DND-41 (cell line): ENCODE measurements around the gene PEAK3.

Experiments
- ATAC-seq: fragments of 200-7000 bp; cut with Tn5 transposase; 3 replicates; pipeline ENCODE4 v1.9.1; 2021; ENCODE audit warnings: low read depth; ENCODE audit not compliant: insufficient read depth
- DNase-seq: peaks from one replicate; pipeline ENCODE4 v3.0.0-alpha.2; 2020
- H2AFZ ChIP-seq: 2 replicates; pipeline ENCODE4 v1.6.0; 2012; ENCODE audit warnings: low read depth, low read length
- H3K27ac ChIP-seq: 2 replicates; pipeline ENCODE4 v1.5.1; 2012; ENCODE audit warnings: low read length, inconsistent platforms
- H3K27me3 ChIP-seq: fragments of 200-600 bp; sonication (generic); 2 replicates; pipeline ENCODE4 v1.6.0; 2012; ENCODE audit warnings: low read length, mild to moderate bottlenecking, inconsistent platforms; ENCODE audit not compliant: insufficient read depth, poor library complexity
- H3K36me3 ChIP-seq: 2 replicates; pipeline ENCODE4 v1.5.1; 2012; ENCODE audit warnings: low read length, inconsistent platforms; ENCODE audit not compliant: insufficient read depth
- H3K4me1 ChIP-seq: 2 replicates; pipeline ENCODE4 v1.5.1; 2012; ENCODE audit warnings: mild to moderate bottlenecking, low read length; ENCODE audit not compliant: insufficient read depth
- H3K4me2 ChIP-seq: 2 replicates; pipeline ENCODE4 v1.6.0; 2012; ENCODE audit warnings: mild to moderate bottlenecking, moderate library complexity, low read length, inconsistent platforms; ENCODE audit not compliant: insufficient read depth
- H3K4me3 ChIP-seq, 2 experiments: fragments of 200-600 bp in 1 of 2; shearing (Covaris generic) in 1 of 2; 2 replicates each; pipeline ENCODE4 v1.5.1; 2012 to 2016; ENCODE audit warnings: inconsistent platforms in 2 of 2, low read length in 2 of 2, mild to moderate bottlenecking in 2 of 2, low read depth in 1 of 2, moderate library complexity in 1 of 2
- H3K79me2 ChIP-seq: 2 replicates; pipeline ENCODE4 v1.6.0; 2012; ENCODE audit warnings: low read length, inconsistent platforms; ENCODE audit not compliant: insufficient read depth
- H3K9ac ChIP-seq: 2 replicates; pipeline ENCODE4 v1.6.0; 2012; ENCODE audit warnings: low read depth, mild to moderate bottlenecking, inconsistent platforms, low read length, moderate library complexity
- H3K9me3 ChIP-seq: 2 replicates; pipeline ENCODE4 v1.5.1; 2012; ENCODE audit warnings: low read length, moderate library complexity, mild to moderate bottlenecking, inconsistent platforms; ENCODE audit not compliant: insufficient read depth, severe bottlenecking
- H4K20me1 ChIP-seq: 2 replicates; pipeline ENCODE4 v1.6.0; 2012; ENCODE audit warnings: low read length; ENCODE audit not compliant: insufficient read depth
- EZH2 ChIP-seq: IDR thresholded peaks from 3 replicates; pipeline ENCODE4 v1.6.1; 2012; ENCODE audit warnings: borderline replicate concordance, low read depth, mild to moderate bottlenecking, moderate library complexity, low read length, inconsistent platforms; ENCODE audit not compliant: severe bottlenecking
- TF ChIP-seq, protein P1 (sequence below): IDR thresholded peaks from 2 replicates; pipeline ENCODE4 v1.5.1; 2012; ENCODE audit warnings: borderline replicate concordance, low read length, moderate library complexity, mild to moderate bottlenecking; ENCODE audit not compliant: poor library complexity, severe bottlenecking; ENCODE audit errors: extremely low read depth

The PEAK3 gene

DNA sequence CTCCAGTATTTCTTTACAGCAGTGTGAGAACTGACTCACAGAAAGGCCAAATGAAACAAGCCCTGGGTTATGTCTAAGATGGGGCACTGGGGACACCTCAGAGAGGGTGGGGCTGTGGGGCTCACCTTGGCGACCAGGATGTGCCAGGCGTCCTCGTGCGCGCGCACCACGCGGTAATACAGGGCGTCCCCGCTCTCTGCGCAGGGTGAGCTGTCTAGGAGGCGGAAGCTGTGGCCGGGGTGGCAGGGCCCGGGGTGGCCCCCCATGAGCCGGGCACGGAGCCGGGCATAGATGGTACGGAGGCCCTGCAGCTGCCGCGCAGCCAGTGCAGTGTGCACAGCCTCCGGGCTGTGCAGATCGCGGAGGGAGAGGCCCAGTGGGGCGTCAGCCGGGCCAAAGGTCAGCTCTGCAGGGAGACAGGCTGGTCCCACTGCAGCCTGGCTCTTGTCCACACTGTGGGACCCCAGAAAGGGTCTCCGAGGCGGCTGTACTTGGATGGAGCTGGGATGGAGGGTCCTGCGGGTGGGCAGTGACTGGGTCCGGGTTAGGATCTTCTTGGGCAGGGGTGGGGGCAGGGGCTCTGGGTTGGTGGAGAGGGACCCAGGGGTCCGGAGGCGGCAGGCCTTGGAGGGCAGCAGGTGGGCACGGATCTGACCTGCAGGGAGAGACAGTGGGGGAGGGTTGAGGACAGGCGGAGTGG, 3.4 kb downstream of the PEAK3 start:
- Histone ChIP-seq H3K36me3 (peaks cover 22% of the 10 kb centered on the region), H2AFZ (no peak overlapping the region), H3K4me2 (no peak overlapping the region), H3K4me1 (peaks cover 8% of the 10 kb centered on the region), H3K27me3 (no peaks in the 10 kb centered on the region), H3K27ac (no peak overlapping the region), H4K20me1 (peaks cover 27% of the 10 kb centered on the region), H3K79me2 (peaks cover 22% of the 10 kb centered on the region), H3K4me3 (no peak overlapping the region), H3K9me3 (no peaks in the 10 kb centered on the region), H3K9ac (no peak overlapping the region)
- TF ChIP-seq, protein P1, sequence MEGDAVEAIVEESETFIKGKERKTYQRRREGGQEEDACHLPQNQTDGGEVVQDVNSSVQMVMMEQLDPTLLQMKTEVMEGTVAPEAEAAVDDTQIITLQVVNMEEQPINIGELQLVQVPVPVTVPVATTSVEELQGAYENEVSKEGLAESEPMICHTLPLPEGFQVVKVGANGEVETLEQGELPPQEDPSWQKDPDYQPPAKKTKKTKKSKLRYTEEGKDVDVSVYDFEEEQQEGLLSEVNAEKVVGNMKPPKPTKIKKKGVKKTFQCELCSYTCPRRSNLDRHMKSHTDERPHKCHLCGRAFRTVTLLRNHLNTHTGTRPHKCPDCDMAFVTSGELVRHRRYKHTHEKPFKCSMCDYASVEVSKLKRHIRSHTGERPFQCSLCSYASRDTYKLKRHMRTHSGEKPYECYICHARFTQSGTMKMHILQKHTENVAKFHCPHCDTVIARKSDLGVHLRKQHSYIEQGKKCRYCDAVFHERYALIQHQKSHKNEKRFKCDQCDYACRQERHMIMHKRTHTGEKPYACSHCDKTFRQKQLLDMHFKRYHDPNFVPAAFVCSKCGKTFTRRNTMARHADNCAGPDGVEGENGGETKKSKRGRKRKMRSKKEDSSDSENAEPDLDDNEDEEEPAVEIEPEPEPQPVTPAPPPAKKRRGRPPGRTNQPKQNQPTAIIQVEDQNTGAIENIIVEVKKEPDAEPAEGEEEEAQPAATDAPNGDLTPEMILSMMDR = no peak
- TF ChIP-seq EZH2 = no peak
- no peak for DNase-seq
- no peak for ATAC-seq

DNA sequence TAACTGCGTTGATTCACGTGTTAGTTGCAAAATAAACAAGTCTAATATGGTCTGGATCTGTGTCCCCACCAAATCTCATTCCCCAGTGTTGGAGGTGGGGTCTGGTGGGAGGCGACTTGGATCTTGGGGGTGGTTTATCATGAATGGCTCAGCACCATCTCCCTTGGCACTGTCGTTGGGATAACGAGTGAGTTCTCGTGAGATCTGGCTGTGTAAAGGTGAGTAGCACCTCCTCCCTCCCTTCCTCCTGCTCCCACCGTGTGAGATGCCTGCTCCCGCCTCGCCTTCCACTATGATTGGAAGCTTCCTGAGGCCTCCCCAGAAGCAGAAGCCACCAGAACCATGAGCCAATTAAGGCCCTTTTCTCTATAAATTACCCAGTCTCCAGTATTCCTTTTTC, 4.8 kb downstream of the PEAK3 start:
- no peak overlapping the region for H3K4me3 ChIP-seq
- no peak overlapping the region for H3K4me2 ChIP-seq
- H3K9ac ChIP-seq = no peak overlapping the region
- TF ChIP-seq EZH2 = no peak
- no peak overlapping the region for H2AFZ ChIP-seq
- H3K79me2 ChIP-seq = peaks cover 36% of the 10 kb centered on the region
- peaks cover 23% of the 10 kb centered on the region for H3K4me1 ChIP-seq
- ATAC-seq (no peak), DNase-seq (no peak)
- H3K9me3 ChIP-seq = no peaks in the 10 kb centered on the region
- no peak overlapping the region for H3K27ac ChIP-seq
- H3K27me3 ChIP-seq = no peaks in the 10 kb centered on the region
- H3K36me3 ChIP-seq = peaks cover 32% of the 10 kb centered on the region
- H4K20me1 ChIP-seq = peaks cover 41% of the 10 kb centered on the region

DNA sequence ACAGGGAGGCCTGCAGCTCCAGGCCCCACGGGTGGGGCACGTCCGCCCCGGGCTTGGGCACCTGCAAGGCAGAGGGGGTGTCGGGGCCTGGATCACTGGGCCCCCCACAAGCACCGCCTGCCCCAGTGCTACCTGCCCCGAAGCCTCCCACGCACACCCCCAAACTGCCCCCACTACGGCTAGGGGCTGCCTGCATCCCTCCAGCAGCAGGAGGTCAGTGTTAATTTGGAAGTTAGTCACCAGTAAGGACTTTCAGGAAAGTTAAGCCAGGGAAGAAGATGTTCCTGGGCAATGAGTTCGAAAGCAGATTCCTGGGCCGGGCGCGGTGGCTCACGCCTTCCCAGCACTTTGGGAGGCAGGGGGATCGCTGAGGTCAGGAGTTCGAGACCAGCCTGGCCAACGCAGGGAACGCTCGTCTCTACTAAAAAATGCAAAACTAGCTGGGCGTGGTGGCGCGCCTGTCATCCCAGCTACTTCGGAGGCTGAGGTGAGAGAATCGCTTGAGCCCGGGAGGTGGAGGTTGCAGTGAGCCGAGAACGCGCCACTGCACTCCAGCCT, 5.5 kb downstream of the PEAK3 start:
- Histone ChIP-seq H3K9ac (no peak overlapping the region), H4K20me1 (peaks cover 47% of the 10 kb centered on the region), H3K36me3 (peaks cover 38% of the 10 kb centered on the region), H3K4me3 (no peak overlapping the region), H3K27ac (no peak overlapping the region), H3K4me1 (peaks cover 29% of the 10 kb centered on the region), H2AFZ (no peak overlapping the region), H3K79me2 (peaks cover 43% of the 10 kb centered on the region), H3K9me3 (no peaks in the 10 kb centered on the region), H3K4me2 (no peak overlapping the region), H3K27me3 (no peaks in the 10 kb centered on the region)
- DNase-seq = no peak
- no peak for ATAC-seq
- TF ChIP-seq EZH2 = no peak
- TF ChIP-seq, protein P1 = no peak

DNA sequence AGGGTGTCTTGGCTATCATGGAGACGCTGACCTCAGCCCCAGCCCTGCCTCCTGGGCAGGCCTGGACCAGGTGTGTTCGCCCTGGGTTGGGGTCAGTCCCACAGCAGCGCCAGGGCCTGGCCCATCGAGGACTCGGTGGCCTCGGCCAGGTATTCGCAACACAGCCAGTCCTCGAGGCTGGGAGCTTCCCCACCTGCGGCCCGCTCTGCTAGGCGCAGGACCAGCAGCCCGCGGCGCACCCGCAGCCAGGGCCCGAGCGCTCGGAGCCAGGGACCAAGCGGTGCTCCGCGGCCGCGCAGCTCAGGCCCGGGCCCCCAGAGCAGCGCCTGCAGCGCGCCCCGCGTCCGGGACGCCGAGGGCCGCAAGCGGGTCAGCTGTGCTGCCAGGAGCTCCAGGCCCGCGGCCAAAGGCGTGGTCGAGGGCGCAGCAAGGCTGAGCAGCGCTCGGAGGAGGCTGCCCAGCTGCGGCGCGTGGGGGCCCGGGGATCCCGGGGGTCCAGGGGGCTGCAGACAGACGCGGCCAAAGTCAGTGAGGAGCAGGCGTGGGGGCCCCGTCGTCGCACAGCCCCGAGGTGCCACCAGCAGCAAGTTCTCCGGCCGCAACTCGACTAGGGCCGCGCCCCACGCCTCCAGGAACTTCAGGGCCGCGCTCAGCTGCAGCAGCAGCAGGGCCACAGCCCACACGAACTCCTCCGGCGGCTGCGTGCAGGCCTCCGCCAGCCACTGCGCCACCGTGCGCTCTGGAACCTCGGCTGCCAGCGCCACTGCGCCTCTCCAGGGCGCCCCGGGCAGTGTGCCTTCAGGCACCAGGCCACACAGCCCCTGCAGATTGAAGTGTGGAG, 6.2 kb downstream of the PEAK3 start:
- no peak overlapping the region for H2AFZ ChIP-seq
- no peaks in the 10 kb centered on the region for H3K27me3 ChIP-seq
- ATAC-seq = no peak
- no peak overlapping the region for H3K9ac ChIP-seq
- peaks cover 36% of the 10 kb centered on the region for H3K4me1 ChIP-seq
- H4K20me1 ChIP-seq = peaks cover 54% of the 10 kb centered on the region
- no peaks in the 10 kb centered on the region for H3K9me3 ChIP-seq
- H3K36me3 ChIP-seq = peaks cover 45% of the 10 kb centered on the region
- H3K27ac ChIP-seq = no peak overlapping the region
- peaks cover 50% of the 10 kb centered on the region for H3K79me2 ChIP-seq
- no peak overlapping the region for H3K4me3 ChIP-seq
- TF ChIP-seq EZH2 = no peak
- TF ChIP-seq, protein P1 = no peak
- no peak overlapping the region for H3K4me2 ChIP-seq
- no peak for DNase-seq
